ENCODE results near the gene SLC22A12.

SLC22A12 gene

GRCh38 chr11:64632654-64633053, 41.6 kb downstream of the SLC22A12 start:
- DNase-seq (ENCODE audit: low spot score in 2 of 2) (no peak), ATAC-seq (no peak)
- Mint-ChIP-seq H3K4me3 (no peak overlapping the region), H3K9me3 (no peaks in the 10 kb centered on the region), H3K36me3 (no peaks in the 10 kb centered on the region), H3K27ac (no peak overlapping the region), H3K4me1 (peaks cover 26% of the 10 kb centered on the region)

GRCh38 chr11:64633555-64634159, 42.6 kb downstream of the SLC22A12 start:
- no peaks in the 10 kb centered on the region for H3K36me3 Mint-ChIP-seq

GRCh38 chr11:64637334-64638017, 46.5 kb downstream of the SLC22A12 start:
- DNase-seq (ENCODE audit: low spot score in 2 of 2), result no peak
- no peak for ATAC-seq
- Mint-ChIP-seq H3K9me3 (no peaks in the 10 kb centered on the region), H3K4me3 (no peak overlapping the region), H3K4me1 (peaks cover 22% of the 10 kb centered on the region), H3K36me3 (no peaks in the 10 kb centered on the region), H3K27ac (no peak overlapping the region)

More at GRCh38 chr11:64633555-64634159, 42.6 kb downstream of the SLC22A12 start:
- no peak overlapping the region for H3K4me3 Mint-ChIP-seq
- ATAC-seq (no peak), DNase-seq (ENCODE audit: low spot score in 2 of 2) (no peak)
- no peaks in the 10 kb centered on the region for H3K9me3 Mint-ChIP-seq
- H3K27ac Mint-ChIP-seq, result peak overlapping the region; percentile 58
- peaks cover 26% of the 10 kb centered on the region for H3K4me1 Mint-ChIP-seq

GRCh38 chr11:64638018-64638665, 47.1 kb downstream of the SLC22A12 start:
- DNase-seq (ENCODE audit: low spot score in 2 of 2) (no peak), ATAC-seq (no peak)
- Mint-ChIP-seq H3K4me3 (no peak overlapping the region), H3K36me3 (no peaks in the 10 kb centered on the region), H3K4me1 (peaks cover 22% of the 10 kb centered on the region), H3K9me3 (no peaks in the 10 kb centered on the region), H3K27ac (no peak overlapping the region)

GRCh38 chr11:64638829-64639228, 47.8 kb downstream of the SLC22A12 start:
- no peak for ATAC-seq
- Mint-ChIP-seq H3K4me3 (no peak overlapping the region), H3K27ac (no peak overlapping the region), H3K4me1 (peaks cover 16% of the 10 kb centered on the region), H3K36me3 (no peaks in the 10 kb centered on the region), H3K9me3 (no peaks in the 10 kb centered on the region)
- DNase-seq (ENCODE audit: low spot score in 2 of 2), result no peak

- Mint-ChIP-seq H3K9me3 (no peaks in the 10 kb centered on the region), H3K4me3 (no peak overlapping the region), H3K27ac (no peak overlapping the region), H3K4me1 (peaks cover 9% of the 10 kb centered on the region), H3K36me3 (no peaks in the 10 kb centered on the region)
- ATAC-seq (no peak), DNase-seq (ENCODE audit: low spot score in 2 of 2) (no peak)
Measured at GRCh38 chr11:64639885-64640284, 48.9 kb downstream of the SLC22A12 start.

- H3K27ac Mint-ChIP-seq, result no peak overlapping the region
- no peaks in the 10 kb centered on the region for H3K36me3 Mint-ChIP-seq
- H3K4me3 Mint-ChIP-seq, result no peak overlapping the region
- ATAC-seq (no peak), DNase-seq (ENCODE audit: low spot score in 2 of 2) (no peak)
- peaks cover 4% of the 10 kb centered on the region for H3K4me1 Mint-ChIP-seq
- no peaks in the 10 kb centered on the region for H3K9me3 Mint-ChIP-seq
Measured at GRCh38 chr11:64641596-64642417, 50.8 kb downstream of the SLC22A12 start.

- ATAC-seq (no peak), DNase-seq (ENCODE audit: low spot score in 2 of 2) (no peak)
- no peak overlapping the region for H3K27ac Mint-ChIP-seq
- H3K4me1 Mint-ChIP-seq, result peaks cover 4% of the 10 kb centered on the region
- no peak overlapping the region for H3K4me3 Mint-ChIP-seq
- no peaks in the 10 kb centered on the region for H3K9me3 Mint-ChIP-seq
- no peaks in the 10 kb centered on the region for H3K36me3 Mint-ChIP-seq
Measured at GRCh38 chr11:64642418-64642735, 51.4 kb downstream of the SLC22A12 start.

GRCh38 chr11:64642871-64643255, 51.8 kb downstream of the SLC22A12 start:
- no peaks in the 10 kb centered on the region for H3K9me3 Mint-ChIP-seq
- no peak for DNase-seq (ENCODE audit: low spot score in 2 of 2)
- peaks cover 4% of the 10 kb centered on the region for H3K4me1 Mint-ChIP-seq
- no peaks in the 10 kb centered on the region for H3K36me3 Mint-ChIP-seq
- no peak for ATAC-seq
- no peak overlapping the region for H3K4me3 Mint-ChIP-seq
- no peak overlapping the region for H3K27ac Mint-ChIP-seq

- no peaks in the 10 kb centered on the region for H3K9me3 Mint-ChIP-seq
- DNase-seq (ENCODE audit: low spot score in 2 of 2) (no peak), ATAC-seq (no peak)
- peaks cover 4% of the 10 kb centered on the region for H3K4me1 Mint-ChIP-seq
- H3K4me3 Mint-ChIP-seq, result no peak overlapping the region
- no peak overlapping the region for H3K27ac Mint-ChIP-seq
- H3K36me3 Mint-ChIP-seq, result no peaks in the 10 kb centered on the region
Measured at GRCh38 chr11:64643256-64643881, 52.3 kb downstream of the SLC22A12 start.

GRCh38 chr11:64643920-64644646, 53.1 kb downstream of the SLC22A12 start:
- Mint-ChIP-seq H3K4me3 (no peak overlapping the region), H3K27ac (no peak overlapping the region), H3K9me3 (no peaks in the 10 kb centered on the region), H3K4me1 (peaks cover 4% of the 10 kb centered on the region), H3K36me3 (no peaks in the 10 kb centered on the region)
- DNase-seq (ENCODE audit: low spot score in 2 of 2) (no peak), ATAC-seq (no peak)

GRCh38 chr11:64644647-64645275, 53.7 kb downstream of the SLC22A12 start:
- Mint-ChIP-seq H3K36me3 (no peaks in the 10 kb centered on the region), H3K4me1 (peaks cover 4% of the 10 kb centered on the region), H3K27ac (no peak overlapping the region), H3K9me3 (no peaks in the 10 kb centered on the region), H3K4me3 (no peak overlapping the region)
- ATAC-seq (peak; percentile 27), DNase-seq (ENCODE audit: low spot score in 2 of 2) (no peak)

- DNase-seq (ENCODE audit: low spot score in 2 of 2) (no peak), ATAC-seq (no peak)
- Mint-ChIP-seq H3K9me3 (no peaks in the 10 kb centered on the region), H3K4me3 (no peak overlapping the region), H3K36me3 (no peaks in the 10 kb centered on the region), H3K27ac (no peak overlapping the region), H3K4me1 (peaks cover 4% of the 10 kb centered on the region)
Measured at GRCh38 chr11:64647019-64647779, 56.2 kb downstream of the SLC22A12 start.

GRCh38 chr11:64648551-64648950, 57.5 kb downstream of the SLC22A12 start:
- no peak overlapping the region for H3K27ac Mint-ChIP-seq
- no peak overlapping the region for H3K4me3 Mint-ChIP-seq
- H3K9me3 Mint-ChIP-seq, result no peaks in the 10 kb centered on the region
- no peaks in the 10 kb centered on the region for H3K36me3 Mint-ChIP-seq
- ATAC-seq, result no peak
- no peak for DNase-seq (ENCODE audit: low spot score in 2 of 2)
- peaks cover 11% of the 10 kb centered on the region for H3K4me1 Mint-ChIP-seq

Data from stimulated activated effector memory CD8-positive, alpha-beta T cell treated with anti-CD3 and anti-CD28 coated beads, Interleukin-12 subunit alpha, Interleukin-12 subunit beta, amount 100 ng/mL, for 72 hours (primary cell).